HL-60 (cell line): ENCODE results near the gene MPI.

ENCODE experiments used
- DNase-seq, 2 experiments: peaks; one replicate each; pipeline ENCODE4 v3.0.0-alpha.2; 2010 to 2020; ENCODE audit warnings: low read depth in 1 of 2, low spot score in 1 of 2
- H3K27ac ChIP-seq: fragments of 250-450 bp; sonication (Bioruptor Pico); replicated peaks from 2 replicates; pipeline ENCODE4 v1.5.1; 2020; ENCODE audit warnings: mild to moderate bottlenecking, moderate library complexity
- H3K27me3 ChIP-seq: fragments of 250-450 bp; sonication (Bioruptor Pico); 2 replicates; pipeline ENCODE4 v1.5.1; 2021; ENCODE audit warnings: mild to moderate bottlenecking, moderate library complexity; ENCODE audit not compliant: insufficient read depth, poor library complexity, severe bottlenecking
- H3K4me3 ChIP-seq: replicated peaks from 2 replicates; pipeline ENCODE4 v1.5.1; 2011; ENCODE audit warnings: mild to moderate bottlenecking, control low read depth, low read length; ENCODE audit not compliant: insufficient read depth
- CTCF ChIP-seq: IDR thresholded peaks from one replicate; pipeline ENCODE4 v1.5.1; 2011; ENCODE audit warnings: low read length, control low read depth, inconsistent platforms; ENCODE audit not compliant: insufficient read depth
- GABPA ChIP-seq: IDR thresholded peaks from 2 replicates; pipeline ENCODE4 v1.6.1; 2012; ENCODE audit warnings: low read depth
- POLR2AphosphoS5 ChIP-seq: IDR thresholded peaks from 2 replicates; pipeline ENCODE4 v1.6.1; 2012; ENCODE audit warnings: low read depth
- REST ChIP-seq: IDR thresholded peaks from 2 replicates; pipeline ENCODE4 v1.6.1; 2012; ENCODE audit warnings: low read depth; ENCODE audit not compliant: insufficient replicate concordance
- SPI1 ChIP-seq: IDR thresholded peaks from 2 replicates; pipeline ENCODE4 v1.6.1; 2012; ENCODE audit warnings: low read depth, mild to moderate bottlenecking, borderline replicate concordance

MPI gene

GRCh38 chr15:74891469-74891868, 1.6 kb downstream of the MPI start:
- Histone ChIP-seq H3K4me3 (no peak overlapping the region), H3K27ac (no peak overlapping the region)
- no peak for DNase-seq

GRCh38 chr15:74892313-74892712, 2.5 kb downstream of the MPI start:
- Histone ChIP-seq H3K4me3 (no peak overlapping the region), H3K27ac (no peak overlapping the region), H3K27me3 (no peaks in the 10 kb centered on the region)
- no peak for DNase-seq
- TF ChIP-seq CTCF (no peak), REST (no peak), POLR2AphosphoS5 (no peak), SPI1 (no peak)

More at GRCh38 chr15:74891469-74891868, 1.6 kb downstream of the MPI start:
- no peaks in the 10 kb centered on the region for H3K27me3 ChIP-seq
- TF ChIP-seq GABPA (no peak), REST (no peak), SPI1 (no peak), POLR2AphosphoS5 (no peak), CTCF (no peak)

- no peak for DNase-seq
- H3K4me3 ChIP-seq: no peak overlapping the region
- H3K27ac ChIP-seq: no peak overlapping the region
- no peaks in the 10 kb centered on the region for H3K27me3 ChIP-seq
- TF ChIP-seq REST (no peak), SPI1 (no peak), POLR2AphosphoS5 (no peak), CTCF (no peak), GABPA (no peak)
These were observed 3.1 kb downstream of the MPI start for GRCh38 chr15:74892931-74893330.
